Stimulated activated CD4-positive, alpha-beta T cell treated with anti-CD3 and anti-CD28 coated beads, TNF-alpha, amount 100 ng/mL, for 24 hours (primary cell): ENCODE results near the gene TSHZ1.

Source experiments
- DNase-seq, 3 experiments: peaks; one replicate each; pipeline ENCODE4 v3.0.0-alpha.2; 2020; ENCODE audit warnings: low read depth in 3 of 3

Gene TSHZ1

DNA sequence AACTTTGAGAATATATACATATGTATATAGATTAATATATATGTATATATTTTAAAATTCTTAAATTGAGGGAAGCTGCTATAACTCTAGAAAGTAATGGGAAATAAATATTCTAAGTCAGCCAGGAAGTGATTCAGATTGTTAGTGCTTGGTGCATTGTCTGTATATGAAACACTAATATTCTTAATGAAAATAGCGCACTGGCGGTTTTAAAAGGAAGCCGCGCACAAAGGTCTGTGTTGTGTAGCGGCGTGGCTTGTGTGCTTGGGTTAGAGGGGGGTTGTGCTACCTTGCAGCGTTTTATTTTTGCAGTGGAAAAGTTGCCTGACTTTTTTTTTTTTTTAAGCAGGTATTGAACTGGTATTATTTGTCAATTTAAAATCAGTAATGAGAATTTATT, 11.3 kb downstream of the TSHZ1 start:
- no peak for DNase-seq

DNA sequence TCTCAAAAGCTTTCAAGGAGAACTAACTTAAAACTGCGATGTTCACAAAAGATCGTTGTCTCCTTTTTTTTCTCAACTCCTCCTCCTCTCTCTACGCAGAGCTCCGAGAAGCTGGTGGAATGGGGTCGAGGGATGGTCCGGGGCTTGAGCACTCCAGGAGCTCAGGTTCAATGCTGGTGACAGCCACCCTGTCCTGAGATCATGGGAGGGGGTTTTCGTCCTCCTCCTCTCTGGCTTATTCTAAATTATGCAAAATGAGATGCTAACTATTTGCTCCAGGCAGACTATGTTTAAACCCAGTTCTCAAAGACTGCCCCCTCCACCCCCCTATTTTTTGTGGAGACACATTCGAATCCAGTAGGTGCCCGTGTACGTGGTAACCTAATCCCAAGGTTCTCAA, 11.8 kb downstream of the TSHZ1 start:
- DNase-seq = no peak

GRCh38 chr18:75223687-75224347, 13.2 kb downstream of the TSHZ1 start:
- DNase-seq = no peak

DNA sequence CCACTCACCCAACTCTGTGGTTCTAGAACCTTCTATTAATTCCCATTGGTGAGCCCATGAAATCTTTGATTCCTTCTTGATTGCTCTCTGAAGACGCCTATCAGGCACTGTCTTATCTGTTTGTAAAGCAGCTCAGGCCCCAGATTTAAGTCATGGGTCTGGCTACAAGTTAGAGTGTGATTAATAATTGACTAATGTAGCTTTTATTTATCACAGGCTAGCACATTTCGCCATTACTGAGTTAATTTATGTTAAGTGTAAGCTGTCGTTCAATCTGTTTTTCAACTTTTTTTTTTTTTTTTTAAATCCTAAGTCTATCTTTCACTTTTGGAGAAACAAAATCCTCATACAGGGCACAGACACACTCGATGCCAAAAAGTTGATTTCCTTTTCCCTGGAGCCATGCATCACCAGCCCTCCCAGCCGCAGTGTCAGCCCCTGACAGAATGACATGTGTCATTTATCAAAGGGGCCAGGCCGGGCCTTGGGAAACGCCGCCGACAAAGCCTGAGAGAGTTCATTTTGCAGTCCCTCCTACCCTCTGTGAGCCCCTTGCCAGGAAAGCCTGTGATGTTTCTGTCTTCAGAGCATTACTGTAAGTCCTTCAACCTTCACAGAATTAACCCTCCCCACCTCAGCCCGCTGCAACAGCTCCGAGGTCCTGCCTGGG, 15.8 kb downstream of the TSHZ1 start:
- no peak for DNase-seq

- DNase-seq = no peak
Measured at GRCh38 chr18:75226956-75227316, 16.3 kb downstream of the TSHZ1 start.

DNA sequence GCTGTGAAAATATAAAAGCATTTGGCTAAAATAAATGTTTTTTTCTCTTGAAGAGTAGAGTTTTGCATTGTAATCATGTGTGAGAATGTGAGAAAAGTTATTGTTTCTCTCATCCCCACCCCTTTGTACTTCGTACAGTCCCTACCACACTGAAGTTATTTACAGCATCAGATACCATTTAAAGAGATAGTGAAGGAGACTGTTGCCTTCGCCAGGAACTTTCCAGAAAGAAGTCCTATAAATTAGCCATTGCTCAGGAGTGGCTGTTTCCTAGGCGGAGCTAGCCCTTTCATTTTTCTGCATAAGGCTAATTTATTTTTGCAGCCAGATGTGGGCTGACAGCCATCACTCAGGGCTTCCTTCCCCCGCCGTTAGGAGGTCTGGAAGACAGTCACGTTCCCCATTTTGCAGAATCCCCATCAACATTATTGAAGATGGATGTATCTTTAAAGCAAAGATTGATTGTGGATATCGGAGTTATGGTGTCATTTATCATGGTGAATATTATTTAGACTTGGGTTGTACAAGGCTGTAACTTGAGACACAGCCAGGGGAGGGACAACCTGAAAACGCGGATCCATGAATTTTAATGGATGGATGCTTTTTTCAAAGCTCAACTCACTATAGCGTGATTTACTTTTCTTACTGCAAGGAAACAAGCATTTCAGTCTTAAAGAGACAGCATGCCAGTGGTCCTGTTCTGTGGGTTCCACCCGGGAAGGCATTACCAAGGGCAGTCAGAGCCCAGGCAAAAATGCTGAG, 17.1 kb downstream of the TSHZ1 start:
- DNase-seq = no peak

GRCh38 chr18:75228967-75229366, 18.4 kb downstream of the TSHZ1 start:
- no peak for DNase-seq

DNA sequence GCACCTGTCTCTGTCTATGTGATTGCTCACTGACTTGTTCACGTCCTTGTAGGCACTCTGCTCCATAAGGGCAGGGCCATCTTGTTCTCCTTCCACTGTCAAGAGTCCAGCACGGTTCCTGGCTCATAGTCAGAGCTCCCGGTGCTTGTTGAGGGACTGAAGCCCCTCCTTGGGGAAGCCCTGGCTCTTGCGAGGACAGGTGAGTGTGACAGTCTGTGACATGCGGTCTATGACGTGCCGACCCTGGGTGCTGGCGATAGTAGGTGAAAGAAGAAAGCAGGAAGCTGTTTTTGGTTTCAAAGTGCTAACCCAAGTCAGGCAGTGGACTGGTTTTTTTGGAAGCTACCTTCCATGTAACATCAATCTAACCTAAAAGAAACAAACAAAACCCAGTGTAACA, 18.8 kb downstream of the TSHZ1 start:
- no peak for DNase-seq

- no peak for DNase-seq
Measured at GRCh38 chr18:75230163-75231052, 19.8 kb downstream of the TSHZ1 start.

- no peak for DNase-seq
Measured at GRCh38 chr18:75231053-75231406, 20.4 kb downstream of the TSHZ1 start.

GRCh38 chr18:75234901-75235300, 24.3 kb downstream of the TSHZ1 start:
- DNase-seq = no peak

GRCh38 chr18:75235896-75236295, 25.3 kb downstream of the TSHZ1 start:
- DNase-seq = no peak

DNA sequence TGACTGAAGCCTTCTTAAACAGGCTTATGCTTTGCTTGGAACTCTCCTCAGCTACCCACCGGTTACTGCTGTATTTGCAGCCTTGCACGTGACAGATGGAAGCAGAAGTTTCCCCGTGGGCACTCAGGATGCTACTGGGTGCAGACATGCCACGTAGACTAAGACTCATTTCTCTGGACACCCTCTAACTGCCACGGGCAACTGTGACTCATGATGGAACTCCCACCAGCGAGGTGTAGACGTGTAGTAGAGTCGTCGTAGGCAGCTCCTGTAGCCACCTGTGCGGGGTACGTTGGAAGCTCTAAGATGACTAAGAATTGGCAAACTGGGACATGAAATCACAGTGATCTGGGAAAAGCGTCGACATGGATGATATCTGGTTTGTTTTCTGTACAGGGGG, 27.5 kb downstream of the TSHZ1 start:
- no peak for DNase-seq

DNA sequence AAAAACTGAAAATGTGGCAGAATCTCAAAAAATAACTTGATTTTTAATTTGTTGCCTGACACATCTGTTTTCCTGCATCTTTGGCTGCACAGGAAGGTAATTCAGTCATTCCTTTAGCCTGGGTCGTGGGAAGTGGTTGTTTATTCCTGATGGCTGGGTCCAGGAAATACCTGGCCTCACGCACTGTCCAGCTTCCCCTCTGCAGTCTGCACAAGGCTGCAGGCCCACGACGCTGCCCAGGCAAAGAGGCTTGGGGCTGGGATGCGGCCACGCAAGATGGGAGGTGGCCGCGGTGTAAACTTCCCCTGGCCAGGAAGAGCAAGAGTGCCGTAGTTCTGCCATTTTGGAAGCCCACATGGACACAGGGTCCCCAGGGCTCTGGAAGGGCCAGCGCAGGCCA, 28.2 kb downstream of the TSHZ1 start:
- no peak for DNase-seq

- DNase-seq = no peak
Measured at GRCh38 chr18:75240433-75240832, 29.8 kb downstream of the TSHZ1 start.

- no peak for DNase-seq
Measured at GRCh38 chr18:75241705-75242104, 31.1 kb downstream of the TSHZ1 start.

GRCh38 chr18:75244351-75245313, 34.0 kb downstream of the TSHZ1 start:
- DNase-seq = no peak

DNA sequence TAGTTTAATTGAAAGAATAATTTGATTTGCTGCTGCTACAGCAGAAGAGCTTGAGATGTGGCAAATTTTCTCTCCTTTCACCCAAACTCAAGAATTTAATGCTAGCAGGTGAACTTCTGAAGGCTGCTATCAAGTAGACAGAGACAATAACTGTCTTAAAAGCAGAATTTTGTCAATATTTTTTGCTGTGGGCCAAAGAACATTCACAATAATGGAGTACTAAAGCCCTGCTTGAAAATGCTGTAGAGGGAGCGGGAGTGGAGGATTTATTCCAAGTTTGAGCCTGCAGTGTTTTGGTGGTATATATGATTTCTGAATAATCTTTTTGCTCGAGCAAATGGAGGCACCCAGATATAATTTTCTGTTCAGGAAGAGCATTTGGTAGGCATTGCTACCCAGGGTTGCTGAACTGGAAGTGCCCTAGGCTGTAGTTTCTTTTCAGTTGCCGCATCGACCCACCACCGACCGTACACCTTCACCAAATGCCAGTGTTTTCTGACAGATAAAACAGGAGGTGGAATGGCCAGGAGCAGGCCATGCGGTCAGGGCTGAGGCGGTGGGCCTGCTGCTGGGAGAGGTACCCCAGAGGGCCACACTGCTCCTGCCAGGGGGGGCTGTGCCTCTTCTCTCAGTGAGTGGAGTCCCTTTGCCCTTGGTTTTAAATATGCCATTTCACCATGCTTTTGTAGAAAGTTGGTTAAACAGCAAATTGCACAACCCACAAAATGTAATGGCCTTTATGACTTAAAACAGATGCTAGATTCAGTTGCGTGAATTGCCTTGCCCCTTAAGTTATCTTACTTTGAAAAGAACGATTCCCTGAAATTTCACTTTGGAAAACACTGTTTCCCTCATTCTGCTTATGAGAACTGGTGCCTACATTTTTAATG, 36.4 kb downstream of the TSHZ1 start:
- DNase-seq = no peak

DNA sequence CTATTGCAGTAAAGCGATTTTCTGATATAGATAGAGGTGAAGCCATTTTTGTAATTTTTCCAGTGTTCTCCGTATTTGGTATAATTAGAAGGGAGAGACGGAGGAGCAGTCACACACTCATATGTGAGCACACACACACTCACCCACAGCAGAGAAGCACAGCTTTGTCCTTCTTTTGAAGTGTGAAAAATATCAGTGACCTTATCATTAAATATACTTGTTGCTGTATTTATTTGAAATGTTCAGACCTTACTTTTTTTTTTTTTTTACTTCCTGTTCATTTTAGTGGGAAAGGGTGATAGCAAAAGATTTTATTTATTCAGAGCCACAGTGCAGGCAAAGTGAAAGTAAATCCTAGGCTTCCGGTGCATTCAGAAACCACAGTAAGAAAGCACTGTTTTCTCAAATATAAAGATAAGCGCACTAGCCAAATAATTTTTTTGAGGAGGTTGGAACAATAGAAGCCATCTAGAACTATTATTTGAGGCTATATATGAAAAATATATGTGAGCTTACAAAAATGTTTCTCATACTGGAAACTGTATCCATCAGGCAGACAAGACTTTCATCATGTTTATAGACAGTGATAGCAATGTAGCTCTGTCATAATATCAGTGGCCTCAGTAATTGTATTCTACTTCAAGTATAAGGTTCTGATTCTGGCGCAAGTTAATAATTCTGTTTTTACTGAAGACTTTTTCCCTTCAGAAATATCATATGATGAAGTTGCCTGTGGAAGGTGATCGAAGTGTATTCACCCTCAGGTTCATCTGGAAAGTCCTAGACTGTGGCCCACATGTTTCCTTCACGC, 37.2 kb downstream of the TSHZ1 start:
- DNase-seq = no peak
